Hippocampal formation (tissue), 2 donors: ENCODE data around the gene OPN4.

Source experiments
- DNase-seq, 2 donors: peaks; one replicate each; lab custom pipeline; 2025; lab: John Stamatoyannopoulos, UW

OPN4 gene

DNA sequence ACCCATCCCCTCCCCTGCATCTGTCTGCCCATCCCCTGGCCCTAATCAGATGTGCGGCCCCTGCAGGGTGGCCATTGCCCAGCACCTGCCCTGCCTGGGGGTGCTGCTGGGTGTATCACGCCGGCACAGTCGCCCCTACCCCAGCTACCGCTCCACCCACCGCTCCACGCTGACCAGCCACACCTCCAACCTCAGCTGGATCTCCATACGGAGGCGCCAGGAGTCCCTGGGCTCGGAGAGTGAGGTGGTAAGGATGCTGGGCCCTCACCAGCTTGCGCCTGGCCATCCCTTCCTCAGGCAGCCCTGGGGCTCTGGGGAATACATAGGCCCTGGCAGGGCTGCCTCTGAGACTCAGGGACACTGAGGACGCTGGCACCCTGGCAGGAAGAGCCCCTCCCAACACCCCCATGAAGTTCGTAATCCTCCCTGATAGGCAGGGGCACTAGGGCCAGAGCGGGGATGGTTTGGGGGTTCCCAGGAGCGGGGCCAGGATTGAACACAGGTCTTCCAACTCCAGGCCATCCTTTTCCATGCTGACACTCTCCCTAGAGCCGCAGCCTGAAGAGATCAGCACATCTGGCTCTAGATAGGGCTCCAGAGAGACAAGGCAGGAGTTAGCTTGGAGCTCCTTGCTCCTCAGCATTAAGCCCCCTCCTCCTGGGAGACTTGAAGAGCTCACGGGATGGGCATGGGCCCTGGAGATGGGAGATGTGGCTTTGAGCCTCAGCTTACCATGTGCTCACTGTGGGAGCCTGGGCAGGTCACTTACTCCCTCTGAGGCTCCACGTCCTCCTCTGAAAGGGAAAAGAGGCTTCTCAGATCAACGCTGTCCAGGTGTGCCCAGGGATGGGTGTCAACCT lies 8.1 kb downstream of the OPN4 start:
- no peak for DNase-seq

- no peak for DNase-seq
Observed at GRCh38 chr10:86663046-86663345, 8.6 kb downstream of the OPN4 start.

GRCh38 chr10:86663576-86664339 lies 9.4 kb downstream of the OPN4 start:
- DNase-seq, result no peak

DNA sequence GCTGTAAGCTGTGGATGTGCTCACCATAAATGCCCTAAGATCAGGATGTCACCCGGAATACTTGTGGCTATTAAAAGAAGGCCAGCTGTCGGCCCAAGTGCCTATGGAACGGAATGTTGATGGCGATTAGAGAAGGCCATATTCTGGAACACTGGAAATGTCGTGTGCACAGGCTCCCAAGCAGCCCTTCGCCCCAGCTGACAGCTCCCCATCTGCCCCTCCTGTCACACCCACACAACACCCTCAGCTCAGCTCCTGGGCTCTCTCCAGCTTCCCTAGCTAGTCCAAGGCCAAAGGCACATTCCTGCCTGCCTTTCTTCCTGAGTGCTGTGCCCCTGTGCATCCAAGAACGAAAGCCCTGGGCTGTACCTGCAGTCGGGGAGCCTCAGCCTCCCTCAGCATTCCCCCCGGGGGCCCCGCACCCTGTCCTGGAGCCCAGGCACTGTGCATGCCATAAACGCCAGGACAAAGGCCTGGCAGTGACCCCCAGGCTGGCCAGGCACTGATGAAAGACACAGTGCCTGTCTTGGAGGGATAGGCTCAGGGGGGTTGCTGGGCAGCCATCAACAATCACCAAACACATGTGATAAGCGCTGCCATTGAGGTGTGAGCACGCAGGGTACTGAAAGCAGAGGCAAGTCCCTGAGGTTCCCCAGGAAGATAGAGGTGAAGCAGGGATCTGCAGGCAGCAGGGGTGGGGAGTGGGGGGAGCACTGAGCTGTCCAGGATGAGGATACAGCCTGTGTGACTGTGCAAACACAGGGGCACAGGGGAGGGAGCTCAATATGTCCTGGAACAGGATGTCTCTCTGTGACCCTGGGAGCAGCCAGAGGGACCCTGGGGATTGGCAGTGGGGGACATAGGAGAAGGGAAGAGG lies 10.2 kb downstream of the OPN4 start:
- DNase-seq, result no peak

DNA sequence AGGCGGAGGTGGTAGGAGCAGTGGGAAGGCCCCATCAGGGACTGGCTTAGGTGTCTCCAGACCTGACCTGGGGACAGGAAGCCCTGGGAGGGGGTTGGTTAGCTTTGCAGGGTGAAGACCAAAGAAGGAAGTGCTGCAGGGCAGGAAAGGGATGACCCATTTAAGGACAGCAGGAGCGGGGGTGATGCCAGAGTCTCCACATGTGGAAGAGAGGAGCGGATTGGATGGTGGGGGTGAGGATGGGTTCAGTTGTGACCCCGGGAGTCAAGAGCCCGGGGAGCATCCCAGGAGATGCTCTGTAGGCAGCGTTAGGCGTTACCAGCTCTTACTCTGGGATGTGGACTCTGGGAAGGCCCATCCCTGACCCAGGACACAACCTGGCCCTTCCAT lies 10.9 kb downstream of the OPN4 start:
- DNase-seq, result no peak

DNA sequence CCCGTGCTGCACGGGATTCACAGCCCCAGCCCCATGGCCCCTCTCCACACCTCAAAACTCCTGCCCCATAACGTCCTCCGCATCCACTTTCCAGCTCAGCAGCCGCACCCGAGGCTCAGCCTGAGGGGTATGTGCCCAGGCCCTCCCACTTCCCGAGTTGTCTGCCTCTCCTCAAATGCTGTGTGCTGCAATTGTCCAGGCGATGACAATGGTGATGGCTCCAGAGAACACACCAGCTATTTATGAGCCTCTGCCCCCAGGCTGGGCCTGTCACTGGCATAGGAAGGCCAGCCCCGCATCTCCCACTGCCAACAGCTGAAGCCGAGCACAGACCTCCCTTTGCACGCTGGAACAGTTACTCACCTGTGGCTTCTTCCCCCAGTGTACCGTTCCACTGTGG lies 11.5 kb downstream of the OPN4 start:
- peak; percentile 86 to 94 for DNase-seq

DNA sequence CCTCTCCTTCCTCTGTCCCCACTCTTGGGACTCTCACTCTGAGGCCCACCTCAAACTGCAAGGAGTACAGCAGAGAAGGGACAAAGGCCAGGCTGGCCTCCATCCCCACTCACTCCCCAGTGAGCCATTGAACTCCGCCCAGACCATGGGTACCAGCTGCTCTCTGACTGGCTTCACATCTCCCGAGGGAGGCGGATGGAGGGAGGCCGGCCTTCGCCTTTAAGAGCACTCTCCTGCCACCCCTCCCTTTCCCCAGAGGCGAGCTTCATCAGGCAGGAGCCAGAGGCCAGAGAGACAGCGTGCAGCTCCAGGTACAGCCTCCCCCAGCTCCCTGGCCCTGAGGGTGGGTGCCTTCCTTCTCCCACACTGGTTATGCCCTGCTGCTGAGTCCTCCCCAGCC lies 12.2 kb downstream of the OPN4 start:
- peak; percentile 58 to 67 for DNase-seq

DNA sequence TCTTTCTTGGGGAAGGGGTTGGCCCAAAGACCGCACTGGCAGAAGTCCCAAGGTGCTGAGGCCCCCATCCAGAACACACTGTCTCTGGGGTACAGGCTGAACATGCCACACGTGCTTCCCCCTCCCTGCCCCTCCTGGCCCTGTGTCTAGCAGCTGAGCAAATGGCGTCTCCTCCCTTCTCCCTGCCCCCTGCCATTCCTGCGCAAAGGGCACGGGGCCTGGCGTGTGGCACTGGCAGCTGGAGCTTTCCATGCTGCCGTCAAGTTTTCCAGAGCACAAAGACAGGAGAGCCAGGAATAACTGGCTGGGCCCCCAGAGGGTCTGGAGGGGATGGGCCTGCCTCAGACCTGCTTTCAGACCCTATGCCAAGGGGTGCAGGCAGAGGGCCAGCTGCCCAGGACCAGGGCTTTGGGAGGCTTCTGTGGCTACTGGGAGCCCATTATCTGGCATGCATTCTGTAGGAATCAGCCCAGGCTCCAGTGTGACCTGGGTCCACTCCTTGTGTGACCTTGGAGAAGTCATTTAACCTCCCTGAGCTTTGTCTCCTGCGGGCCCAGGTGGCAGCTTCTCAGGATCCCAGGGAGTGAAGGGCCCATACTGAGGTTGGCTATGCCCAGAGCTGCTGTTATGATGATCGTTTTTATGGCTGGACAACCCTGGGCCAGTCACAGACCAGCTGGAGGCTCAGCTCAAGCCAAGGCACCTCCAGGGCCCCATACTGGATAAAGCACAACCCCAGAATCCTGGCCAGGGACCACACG lies 13.3 kb downstream of the OPN4 start:
- DNase-seq, result no peak

GRCh38 chr10:86668297-86669165 lies 14.2 kb downstream of the OPN4 start, which contains the start of gene LDB3:
TSS of gene LDB3 (plus strand) at chr10:86668511. CDS start at chr10:86668692, 181 bp downstream.
- DNase-seq, result peak in 1 of 2 donors; percentile 38

- DNase-seq, result no peak
Observed at GRCh38 chr10:86670290-86670811, 16.0 kb downstream of the OPN4 start.

- DNase-seq, result no peak
Observed at GRCh38 chr10:86670876-86671275, 16.5 kb downstream of the OPN4 start.

DNA sequence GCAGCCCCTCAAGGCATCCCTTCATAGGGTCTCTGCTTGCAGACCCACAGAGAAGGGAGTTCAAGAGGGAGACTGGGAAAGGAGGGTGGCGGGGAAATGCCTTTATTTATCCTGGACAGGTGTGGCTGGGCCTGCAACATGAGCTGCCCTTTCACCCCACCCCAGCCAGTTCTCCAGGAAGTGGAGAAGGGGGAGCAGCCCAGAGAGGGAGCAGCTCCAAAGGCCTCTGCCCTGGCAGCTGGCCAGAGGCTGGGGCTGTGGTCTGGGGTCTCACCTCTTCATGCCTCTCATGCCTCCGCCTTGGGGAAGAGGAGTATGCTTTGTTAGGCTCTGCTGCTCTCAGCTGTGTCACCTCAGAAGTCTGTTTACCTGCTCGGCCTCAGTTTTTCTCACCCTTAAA lies 17.1 kb downstream of the OPN4 start:
- no peak for DNase-seq

- DNase-seq, result no peak
Observed at GRCh38 chr10:86671985-86672710, 17.8 kb downstream of the OPN4 start.

- DNase-seq, result no peak
Observed at GRCh38 chr10:86673216-86673826, 19.0 kb downstream of the OPN4 start.

DNA sequence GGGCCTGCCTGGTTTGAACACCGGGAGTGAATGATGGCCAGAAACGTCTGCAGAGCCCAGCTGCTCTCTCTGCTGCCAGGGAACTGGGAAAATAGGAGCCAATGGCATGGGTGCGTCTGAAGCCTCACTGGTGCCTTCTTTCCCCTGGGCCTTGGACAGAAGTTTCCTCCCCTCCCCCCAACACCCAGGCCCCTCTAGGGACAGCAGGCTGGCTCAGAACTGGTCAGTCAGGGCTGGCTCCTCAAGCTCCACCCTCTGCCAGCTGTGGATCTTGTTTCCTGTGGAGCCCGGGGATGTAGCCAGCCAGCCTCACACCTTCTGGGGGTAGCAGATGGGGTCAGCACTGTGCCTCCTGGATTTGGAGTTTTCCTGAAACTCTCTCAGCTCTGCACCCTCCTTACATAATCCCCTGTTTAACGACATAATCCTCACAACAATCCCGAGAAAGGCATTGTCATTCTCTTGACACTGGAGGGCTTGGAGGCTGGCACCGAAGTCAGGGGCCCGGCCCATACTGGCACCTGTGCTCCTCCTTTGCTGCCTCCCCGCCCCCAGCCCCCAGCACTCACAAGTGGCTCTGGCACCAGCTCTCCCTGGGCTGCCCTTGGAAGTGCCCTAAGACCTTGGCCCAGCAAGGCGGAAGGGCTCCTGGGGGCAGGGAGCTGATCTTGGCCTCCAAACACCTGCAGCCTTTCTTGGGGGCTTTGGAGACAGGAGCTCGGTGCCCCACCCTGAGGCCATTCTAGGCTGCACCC lies 19.7 kb downstream of the OPN4 start:
- peak; percentile 28 to 55 for DNase-seq

GRCh38 chr10:86674912-86675311 lies 20.6 kb downstream of the OPN4 start:
- no peak for DNase-seq

- no peak for DNase-seq
Observed at GRCh38 chr10:86677374-86677773, 23.0 kb downstream of the OPN4 start.

GRCh38 chr10:86678999-86679792 lies 24.8 kb downstream of the OPN4 start:
- peak; percentile 15 to 18 for DNase-seq
